ENCODE data around the gene TMEM131.

DNA sequence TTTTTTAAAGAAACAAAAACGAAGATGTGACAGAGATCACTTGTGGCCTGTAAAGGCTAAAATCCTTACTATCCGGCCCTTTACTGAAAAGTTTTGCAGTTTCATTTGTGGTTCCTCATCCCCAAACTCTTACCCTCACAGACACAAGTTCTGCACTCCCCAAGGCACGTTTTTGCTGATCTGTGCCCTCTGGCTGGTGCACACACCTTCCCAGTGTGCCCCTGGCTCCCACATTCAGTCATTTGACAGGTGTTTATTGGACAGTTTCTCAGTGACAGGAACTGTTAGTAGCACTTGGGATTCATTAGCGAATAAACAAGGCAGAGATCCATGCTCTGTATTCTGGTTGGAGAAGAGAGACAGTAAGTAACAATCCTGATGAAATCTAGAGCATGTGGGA, 259.6 kb downstream of the TMEM131 start:
- TF ChIP-seq POLR2A (IDR thresholded peaks at IDR 0.05; ENCODE audit: extremely low read depth, insufficient read length): no peak
- TF ChIP-seq, protein P1, sequence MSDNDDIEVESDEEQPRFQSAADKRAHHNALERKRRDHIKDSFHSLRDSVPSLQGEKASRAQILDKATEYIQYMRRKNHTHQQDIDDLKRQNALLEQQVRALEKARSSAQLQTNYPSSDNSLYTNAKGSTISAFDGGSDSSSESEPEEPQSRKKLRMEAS (IDR thresholded peaks at IDR 0.05; ENCODE audit: low read depth, low read length): no peak

Data from NB4 (cell line).